IMR-90 (cell line): ENCODE results near the gene GPR135. TPM values are rescaled to one million over a fixed set of nuclear protein-coding genes. Genes with fewer than 3 reads are reported as not detected.

ENCODE experiments used
- ATAC-seq: fragments of 200-7000 bp; cut with Tn5 transposase; 2 replicates; pipeline ENCODE4 v1.9.1; 2020; ENCODE audit warnings: low read depth, mild to moderate bottlenecking, moderate library complexity
- BruUV-seq: library from RNA; stranded (reverse); fragments of 400-500 nt; replicated peaks from 2 replicates; lab custom pipeline; 2021; lab: Mats Ljungman, UMichigan
- CTCF ChIA-PET: fragments of 300-600 bp; formaldehyde crosslinking; extraction: SDS; loops from one replicate; lab custom pipeline; 2021; ENCODE audit warnings: antibody characterized with exemption; lab: Yijun Ruan, JAX
- POLR2A ChIA-PET: fragments of 300-600 bp; sonication (Branson Sonifier 250); formaldehyde crosslinking; loops from one replicate; lab custom pipeline; 2022; ENCODE audit warnings: antibody characterized with exemption; ENCODE audit not compliant: unreplicated experiment; lab: Charles Lee
- DNase-seq: peaks from one replicate; pipeline ENCODE4 v3.0.0; 2013
- H2AFZ ChIP-seq: replicated peaks from 2 replicates; pipeline ENCODE3; 2013; ENCODE audit warnings: low read length, mild to moderate bottlenecking; ENCODE audit not compliant: poor library complexity
- H2AK5ac ChIP-seq: 2 replicates; pipeline ENCODE4 v1.6.1; 2013; ENCODE audit warnings: low read depth, low read length, inconsistent platforms
- H2AK9ac ChIP-seq: replicated peaks from 2 replicates; pipeline ENCODE3; 2013; ENCODE audit warnings: mild to moderate bottlenecking, low read depth, low read length, moderate library complexity; ENCODE audit not compliant: poor library complexity
- H2BK120ac ChIP-seq: 2 replicates; pipeline ENCODE4 v1.6.1; 2013; ENCODE audit warnings: low read depth, low read length, inconsistent platforms
- H2BK15ac ChIP-seq: 3 replicates; pipeline ENCODE4 v1.6.1; 2013; ENCODE audit warnings: low read depth, low read length, inconsistent platforms
- H2BK20ac ChIP-seq: 2 replicates; pipeline ENCODE4 v1.6.1; 2013; ENCODE audit warnings: low read depth, mild to moderate bottlenecking, inconsistent platforms, low read length, moderate library complexity
- H2BK5ac ChIP-seq: 2 replicates; pipeline ENCODE4 v1.6.1; 2013; ENCODE audit warnings: mild to moderate bottlenecking, low read depth, low read length, inconsistent platforms; ENCODE audit not compliant: poor library complexity, severe bottlenecking
- H3K14ac ChIP-seq: replicated peaks from 2 replicates; pipeline ENCODE4 v1.6.1; 2013; ENCODE audit warnings: low read depth, low read length, inconsistent platforms
- H3K18ac ChIP-seq: 2 replicates; pipeline ENCODE4 v1.6.1; 2013; ENCODE audit warnings: low read depth, low read length, control low read depth
- H3K23ac ChIP-seq: 2 replicates; pipeline ENCODE4 v1.6.1; 2013; ENCODE audit warnings: low read depth, low read length, inconsistent platforms
- H3K27ac ChIP-seq: 2 replicates; pipeline ENCODE4 v1.5.1; 2013; ENCODE audit warnings: mild to moderate bottlenecking, control low read depth, low read length; ENCODE audit not compliant: insufficient read depth
- H3K27me3 ChIP-seq: 2 replicates; pipeline ENCODE4 v1.6.1; 2013; ENCODE audit warnings: low read length; ENCODE audit not compliant: control insufficient read depth, insufficient read depth
- H3K36me3 ChIP-seq: 2 replicates; pipeline ENCODE4 v1.6.1; 2013; ENCODE audit warnings: low read length, mixed read lengths; ENCODE audit not compliant: control insufficient read depth, insufficient read depth
- H3K4ac ChIP-seq: 2 replicates; pipeline ENCODE4 v1.6.1; 2013; ENCODE audit warnings: low read depth, low read length, inconsistent platforms
- H3K4me1 ChIP-seq: 2 replicates; pipeline ENCODE4 v1.6.1; 2013; ENCODE audit warnings: low read length, mixed read lengths; ENCODE audit not compliant: control insufficient read depth, insufficient read depth
- H3K4me2 ChIP-seq: 2 replicates; pipeline ENCODE4 v1.6.1; 2013; ENCODE audit warnings: low read depth, mild to moderate bottlenecking, control low read depth, low read length, moderate library complexity
- H3K4me3 ChIP-seq: 2 replicates; pipeline ENCODE4 v1.5.1; 2013; ENCODE audit warnings: low read depth, mild to moderate bottlenecking, control low read depth, low read length, moderate library complexity; ENCODE audit not compliant: insufficient read depth
- H3K56ac ChIP-seq: 2 replicates; pipeline ENCODE4 v1.6.1; 2013; ENCODE audit warnings: low read length, inconsistent platforms; ENCODE audit not compliant: insufficient read depth; ENCODE audit errors: extremely low read depth
- H3K79me1 ChIP-seq, 2 experiments: 2 replicates each; pipeline ENCODE4 v1.6.1; 2013; ENCODE audit warnings: low read length in 2 of 2, inconsistent platforms in 1 of 2, low read depth in 1 of 2
- H3K9ac ChIP-seq: 2 replicates; pipeline ENCODE4 v1.6.1; 2013; ENCODE audit warnings: low read depth, low read length, control low read depth
- H3K9me1 ChIP-seq: 2 replicates; pipeline ENCODE4 v1.6.1; 2013; ENCODE audit warnings: low read length, inconsistent platforms; ENCODE audit not compliant: insufficient read depth
- H3K9me3 ChIP-seq: 2 replicates; pipeline ENCODE4 v1.6.1; 2013; ENCODE audit warnings: low read length; ENCODE audit not compliant: control insufficient read depth, insufficient read depth
- H4K20me1 ChIP-seq: 2 replicates; pipeline ENCODE4 v1.6.1; 2013; ENCODE audit warnings: low read length, inconsistent platforms; ENCODE audit not compliant: insufficient read depth
- H4K5ac ChIP-seq: 2 replicates; pipeline ENCODE4 v1.6.1; 2013; ENCODE audit warnings: mild to moderate bottlenecking, low read depth, low read length, control low read depth
- H4K8ac ChIP-seq, 2 experiments: 2 replicates each; pipeline ENCODE4 v1.6.1; 2013; ENCODE audit warnings: low read depth in 2 of 2, low read length in 2 of 2, control low read depth in 1 of 2, inconsistent platforms in 1 of 2
- H4K91ac ChIP-seq: 2 replicates; pipeline ENCODE4 v1.6.1; 2013; ENCODE audit warnings: low read depth, low read length, inconsistent platforms; ENCODE audit not compliant: insufficient read depth
- CEBPB ChIP-seq: IDR thresholded peaks from 2 replicates; pipeline ENCODE4 v1.6.1; 2012; ENCODE audit warnings: low read depth, low read length, improper control_type of control experiment
- CHD1 ChIP-seq: IDR thresholded peaks from 2 replicates; pipeline ENCODE4 v1.6.1; 2012; ENCODE audit warnings: low read depth, low read length, improper control_type of control experiment
- FOS ChIP-seq: fragments of 150-350 bp; IDR thresholded peaks from 2 replicates; pipeline ENCODE4 v1.6.1; 2016; ENCODE audit warnings: low read depth, low read length
- MXI1 ChIP-seq: IDR thresholded peaks from 2 replicates; pipeline ENCODE4 v1.6.1; 2012; ENCODE audit warnings: low read depth, mild to moderate bottlenecking, low read length, moderate library complexity, borderline replicate concordance
- RCOR1 ChIP-seq: IDR thresholded peaks from 2 replicates; pipeline ENCODE4 v1.6.1; 2012; ENCODE audit warnings: mild to moderate bottlenecking, low read length, improper control_type of control experiment; ENCODE audit not compliant: insufficient replicate concordance
- WGBS, 2 experiments: methylation state at CpG; one replicate each; pipeline versions ENCODE4 v1.1.5 to v1.1.7; 2013; ENCODE audit warnings: missing lambda C conversion rate in 2 of 2; ENCODE audit not compliant: insufficient read length in 1 of 2; ENCODE audit errors: extremely low coverage in 2 of 2; 5-methylcytosine and 5-hydroxymethylcytosine counted together
- dilution Hi-C: fragments of 300-500 bp; cut with HindIII; formaldehyde crosslinking; loops from one replicate; pipeline ENCODE4 v1.14.3; 2018; ENCODE audit warnings: low sequenced_read_pairs; ENCODE audit not compliant: unreplicated experiment
- in situ Hi-C: fragments of 300-500 bp; cut with MboI; formaldehyde crosslinking; loops from 3 replicates; pipeline ENCODE4 v1.14.3; 2019; ENCODE audit warnings: low sequenced_read_pairs, inconsistent platforms, mixed read lengths
- intact Hi-C: fragments of 100-400 bp; cut with micrococcal nuclease; formaldehyde crosslinking; loops from 2 replicates; pipeline ENCODE4 v1.10.0; 2022
- polyA plus RNA-seq, 3 experiments: library from polyadenylated mRNA; depleted of rRNA; stranded (reverse); fragments of >200 nt; gene quantifications; 2 replicates each; pipeline ENCODE4 v1.2.3, GENCODE V29; 2012; ENCODE audit warnings: low replicate concordance in 1 of 3
- total RNA-seq: library from RNA; depleted of rRNA; stranded (reverse); fragments of >200 nt; gene quantifications from 2 replicates; pipeline ENCODE4 v1.2.3, GENCODE V29; 2012

GPR135 gene
- total and polyA plus RNA-seq, 2 of the 4 experiments (the other 2 are of a cell fraction), result 1.3 to 2.4 TPM

DNA sequence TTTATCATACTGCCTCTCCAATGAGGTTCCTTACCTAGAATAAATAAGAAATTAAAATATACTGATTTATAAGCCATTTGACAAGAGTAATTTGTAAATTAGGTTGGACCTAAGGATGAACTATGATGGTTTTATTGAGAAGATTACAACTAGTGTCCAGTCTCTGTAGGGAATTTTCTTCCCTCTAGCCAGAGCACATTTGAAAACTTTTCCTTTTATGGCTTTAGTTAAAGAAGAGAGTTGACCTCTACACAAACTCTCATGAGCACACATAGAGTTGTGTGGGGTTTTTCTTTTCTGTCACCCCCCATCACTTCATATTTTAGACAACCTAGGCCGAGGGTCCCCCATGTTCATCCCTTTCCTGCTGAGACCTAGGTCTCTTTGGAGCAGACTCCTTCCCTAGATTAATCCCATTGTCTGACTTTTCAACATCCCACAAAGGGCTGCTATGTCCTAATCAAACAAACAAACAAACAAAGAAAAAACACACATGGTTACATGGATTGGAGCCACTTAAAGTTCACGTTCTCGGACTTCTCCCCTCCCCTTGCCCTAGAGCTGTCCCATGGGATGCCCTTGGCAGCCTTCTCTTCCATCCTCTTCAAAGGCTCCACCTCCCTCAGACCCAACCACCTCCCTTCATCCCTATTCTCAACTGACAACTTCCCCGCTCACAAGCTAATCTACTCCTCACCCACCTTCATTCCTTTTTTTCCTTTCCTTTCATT, 40.7 kb downstream of the GPR135 start:
- Histone ChIP-seq H2AK9ac (no peak overlapping the region), H3K4me3 (no peak overlapping the region), H2BK15ac (peak overlapping the region; percentile 47; the same call in 1 of the 3 replicates), H3K9me1 (peaks cover 3% of the 10 kb centered on the region; the same call in 1 of the 2 replicates), H2BK20ac (no peak overlapping the region), H4K20me1 (no peaks in the 10 kb centered on the region), H4K8ac (no peak overlapping the region), H3K18ac (no peak overlapping the region), H3K79me1 (no peaks in the 10 kb centered on the region), H4K91ac (no peak overlapping the region), H2BK5ac (no peak overlapping the region), H3K4ac (no peak overlapping the region), H4K5ac (no peak overlapping the region), H3K36me3 (peaks cover 1% of the 10 kb centered on the region; the same call in 1 of the 2 replicates), H3K14ac (no peak overlapping the region), H3K27me3 (no peaks in the 10 kb centered on the region), H3K9me3 (no peaks in the 10 kb centered on the region), H3K23ac (no peak overlapping the region), H3K9ac (no peak overlapping the region), H3K4me1 (peaks cover 3% of the 10 kb centered on the region), H2BK120ac (no peak overlapping the region), H2AK5ac (no peak overlapping the region), H3K56ac (no peak overlapping the region), H3K4me2 (no peak overlapping the region), H2AFZ (no peak overlapping the region), H3K27ac (no peak overlapping the region)
- dilution Hi-C loops, result no loop called here
- no TSS peak for BruUV-seq
- ATAC-seq (no peak), DNase-seq (no peak)
- no peak for TF ChIP-seq CEBPB
- TF ChIP-seq RCOR1, result no peak
- no peak for TF ChIP-seq CHD1
- no peak for TF ChIP-seq MXI1
- no peak for TF ChIP-seq FOS
- ChIA-PET CTCF (interaction anchor here (1.3 kb wide), 1 partner anchor 17 kb away, joined by 3 read pairs; no protein-coding TSS in a partner anchor), POLR2A (no interaction called here)
- intact Hi-C loops, result no loop called here
- in situ Hi-C loops, result no loop called here
- 63 to 100% methylated on average over 1 to 3 of the region's 4 CpGs for WGBS, 2 experiments
